ENCODE measurements around the gene KDM4C. TPM values are rescaled to one million over a fixed set of nuclear protein-coding genes. Genes with fewer than 3 reads are reported as not detected.
A peak's percentile ranks its signal among the peaks of the same experiment; 100 is the strongest.

KDM4C gene
- total and polyA plus RNA-seq, 2 of the 13 experiments (the other 11 are each of a cell fraction or from before 2014, with no cell fraction given), result 19.4 to 23.6 TPM

DNA sequence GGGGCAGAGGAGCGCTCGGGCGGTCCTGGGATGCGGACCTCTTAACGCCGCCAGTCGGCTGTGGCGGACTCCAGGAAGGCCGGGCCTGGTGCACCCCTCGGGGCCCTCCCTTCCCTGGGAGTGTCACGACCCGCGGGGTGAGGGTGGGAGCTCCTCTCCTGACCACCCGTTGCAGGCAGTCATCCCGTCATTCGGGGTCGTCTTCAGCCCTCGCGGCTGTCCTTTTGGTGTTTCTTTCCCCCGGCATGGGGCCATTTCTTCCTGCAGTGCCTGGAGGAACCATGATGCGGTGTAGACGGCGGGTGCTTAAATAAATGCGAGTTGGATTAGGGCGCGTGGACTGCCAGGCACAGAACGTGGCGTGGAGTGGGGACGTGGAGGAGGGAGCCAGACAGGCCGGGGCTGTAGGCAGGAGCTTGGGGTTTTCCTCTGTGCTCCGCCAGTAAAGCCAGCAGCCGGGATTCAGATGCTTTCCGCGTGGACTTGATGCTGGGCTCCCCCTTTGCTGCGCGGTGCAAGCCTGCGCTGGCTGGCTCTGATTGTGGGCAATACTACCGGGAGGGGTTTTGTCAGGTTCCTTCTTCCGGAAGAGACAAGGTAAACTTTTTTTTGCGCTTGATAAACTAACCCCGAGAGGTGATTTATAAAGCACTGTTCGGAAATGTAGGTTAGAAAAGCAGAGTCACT, 868 bp downstream of the KDM4C start (continued):
- peak; percentile 57; the same call in 1 of the 2 replicates for TF ChIP-seq ZNF430 (CRISPR knock-in tag; IDR thresholded peaks at IDR 0.05)
- no peak for TF ChIP-seq ZNF350 (CRISPR knock-in tag; IDR thresholded peaks at IDR 0.05; ENCODE audit: borderline replicate concordance, low read depth)
- TF ChIP-seq SRSF1 (optimal IDR thresholded peaks at IDR 0.05; ENCODE audit: low read depth, low read length), result no peak
- no peak for TF ChIP-seq ATF6 (CRISPR knock-in tag; conservative IDR thresholded peaks at IDR 0.05)
- peak; percentile 26 for TF ChIP-seq ZNF768 (CRISPR knock-in tag; IDR thresholded peaks at IDR 0.05)
- TF ChIP-seq, protein P1, sequence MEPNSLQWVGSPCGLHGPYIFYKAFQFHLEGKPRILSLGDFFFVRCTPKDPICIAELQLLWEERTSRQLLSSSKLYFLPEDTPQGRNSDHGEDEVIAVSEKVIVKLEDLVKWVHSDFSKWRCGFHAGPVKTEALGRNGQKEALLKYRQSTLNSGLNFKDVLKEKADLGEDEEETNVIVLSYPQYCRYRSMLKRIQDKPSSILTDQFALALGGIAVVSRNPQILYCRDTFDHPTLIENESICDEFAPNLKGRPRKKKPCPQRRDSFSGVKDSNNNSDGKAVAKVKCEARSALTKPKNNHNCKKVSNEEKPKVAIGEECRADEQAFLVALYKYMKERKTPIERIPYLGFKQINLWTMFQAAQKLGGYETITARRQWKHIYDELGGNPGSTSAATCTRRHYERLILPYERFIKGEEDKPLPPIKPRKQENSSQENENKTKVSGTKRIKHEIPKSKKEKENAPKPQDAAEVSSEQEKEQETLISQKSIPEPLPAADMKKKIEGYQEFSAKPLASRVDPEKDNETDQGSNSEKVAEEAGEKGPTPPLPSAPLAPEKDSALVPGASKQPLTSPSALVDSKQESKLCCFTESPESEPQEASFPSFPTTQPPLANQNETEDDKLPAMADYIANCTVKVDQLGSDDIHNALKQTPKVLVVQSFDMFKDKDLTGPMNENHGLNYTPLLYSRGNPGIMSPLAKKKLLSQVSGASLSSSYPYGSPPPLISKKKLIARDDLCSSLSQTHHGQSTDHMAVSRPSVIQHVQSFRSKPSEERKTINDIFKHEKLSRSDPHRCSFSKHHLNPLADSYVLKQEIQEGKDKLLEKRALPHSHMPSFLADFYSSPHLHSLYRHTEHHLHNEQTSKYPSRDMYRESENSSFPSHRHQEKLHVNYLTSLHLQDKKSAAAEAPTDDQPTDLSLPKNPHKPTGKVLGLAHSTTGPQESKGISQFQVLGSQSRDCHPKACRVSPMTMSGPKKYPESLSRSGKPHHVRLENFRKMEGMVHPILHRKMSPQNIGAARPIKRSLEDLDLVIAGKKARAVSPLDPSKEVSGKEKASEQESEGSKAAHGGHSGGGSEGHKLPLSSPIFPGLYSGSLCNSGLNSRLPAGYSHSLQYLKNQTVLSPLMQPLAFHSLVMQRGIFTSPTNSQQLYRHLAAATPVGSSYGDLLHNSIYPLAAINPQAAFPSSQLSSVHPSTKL (CRISPR knock-in tag; IDR thresholded peaks at IDR 0.05), result no peak
- TF ChIP-seq, protein P2, sequence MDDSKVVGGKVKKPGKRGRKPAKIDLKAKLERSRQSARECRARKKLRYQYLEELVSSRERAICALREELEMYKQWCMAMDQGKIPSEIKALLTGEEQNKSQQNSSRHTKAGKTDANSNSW (CRISPR knock-in tag; IDR thresholded peaks at IDR 0.05; ENCODE audit: borderline replicate concordance), result no peak
- peak; percentile 67; the same call in 1 of the 2 replicates for TF ChIP-seq NAIF1 (CRISPR knock-in tag; IDR thresholded peaks at IDR 0.05; ENCODE audit: borderline replicate concordance)
- no peak for TF ChIP-seq ZBED4 (CRISPR knock-in tag; IDR thresholded peaks at IDR 0.05; ENCODE audit: borderline replicate concordance)
- no peak for TF ChIP-seq ZNF367 (CRISPR knock-in tag; IDR thresholded peaks at IDR 0.05; ENCODE audit: borderline replicate concordance)
- TF ChIP-seq ZNF652 (CRISPR knock-in tag; IDR thresholded peaks at IDR 0.05; ENCODE audit: borderline replicate concordance, low read depth), result no peak
- TF ChIP-seq JUN (CRISPR knock-in tag; IDR thresholded peaks at IDR 0.05), result no peak
- TF ChIP-seq ZNF577 (CRISPR knock-in tag; IDR thresholded peaks at IDR 0.05; ENCODE audit: borderline replicate concordance, low read depth), result no peak
- TF ChIP-seq FOXC1 (CRISPR knock-in tag; IDR thresholded peaks at IDR 0.05; ENCODE audit: borderline replicate concordance), result 0 out of 2 replicates have a peak, but pooled peaks have one; percentile 17
- TF ChIP-seq KDM6A (CRISPR knock-in tag; IDR thresholded peaks at IDR 0.05; ENCODE audit: low read depth), result no peak
- no peak for TF ChIP-seq ARNTL (CRISPR knock-in tag; IDR thresholded peaks at IDR 0.05)
- no peak for TF ChIP-seq RXRB (CRISPR knock-in tag; IDR thresholded peaks at IDR 0.05; ENCODE audit: borderline replicate concordance)
- TF ChIP-seq TAF15 (IDR thresholded peaks at IDR 0.05; ENCODE audit: low read depth, low read length, poor library complexity, severe bottlenecking), result no peak
- TF ChIP-seq MYNN (CRISPR knock-in tag; IDR thresholded peaks at IDR 0.05; ENCODE audit: low read depth), result no peak
- no peak for TF ChIP-seq SRY (CRISPR knock-in tag; IDR thresholded peaks at IDR 0.05)
